Cortex of kidney (tissue), 1 donor: ENCODE measurements around the gene HNRNPU.
A peak's percentile ranks its signal among the peaks of the same experiment; 100 is the strongest.
"Not testable (repeated sequence)": the region's sequence is repeated elsewhere in the genome, so short reads cannot be mapped to it uniquely, and the experiment has no call there.

Source experiments
- DNase-seq: peaks from one replicate; lab custom pipeline; 2025; lab: John Stamatoyannopoulos, UW

Gene HNRNPU

DNA sequence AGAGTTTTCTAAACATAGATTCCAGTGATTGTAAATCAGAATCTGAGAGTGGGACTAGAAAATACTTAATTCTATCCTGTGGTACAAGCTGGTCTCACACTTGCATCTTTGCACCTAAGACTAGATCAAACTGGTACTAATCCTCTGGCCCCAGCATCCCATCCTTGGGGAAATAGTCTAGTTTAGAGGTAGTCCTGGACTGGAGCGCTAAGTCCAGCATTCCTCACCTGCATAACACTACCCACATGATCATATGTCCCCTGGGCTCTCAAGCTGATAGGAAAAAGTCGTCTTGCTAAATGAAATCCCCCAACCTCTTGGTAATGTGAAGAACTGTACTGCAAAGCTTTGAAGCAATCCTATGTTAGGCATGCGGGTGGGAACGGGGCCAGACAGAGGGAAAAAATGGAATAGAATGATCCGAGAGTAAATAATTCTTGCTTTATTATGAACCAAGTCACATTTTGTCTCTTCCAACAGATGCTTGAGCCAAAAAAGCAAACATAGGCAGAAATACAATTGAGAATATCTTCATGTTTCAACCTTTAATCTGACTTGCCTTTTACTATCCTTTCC lies 24.0 kb downstream of the HNRNPU start:
- DNase-seq = no peak

DNA sequence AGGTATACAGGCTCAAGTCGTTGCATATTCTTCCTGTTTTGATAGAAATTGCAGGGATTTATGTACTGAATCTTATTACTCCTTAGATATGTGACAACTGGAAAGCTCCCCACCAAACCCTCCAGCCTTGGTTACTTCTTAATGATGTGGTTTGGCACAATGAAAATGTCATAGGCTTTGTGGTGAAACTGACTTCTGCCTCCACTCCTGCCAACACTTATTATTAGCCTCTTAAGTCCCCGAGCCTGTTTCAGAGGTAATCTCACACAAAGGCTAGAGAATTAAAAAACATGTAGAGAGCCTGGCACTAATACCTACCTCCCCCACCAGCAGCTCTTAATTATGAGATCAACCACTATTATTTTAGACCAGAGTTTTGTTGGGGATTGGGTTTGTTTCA lies 24.7 kb downstream of the HNRNPU start:
- no peak for DNase-seq

DNA sequence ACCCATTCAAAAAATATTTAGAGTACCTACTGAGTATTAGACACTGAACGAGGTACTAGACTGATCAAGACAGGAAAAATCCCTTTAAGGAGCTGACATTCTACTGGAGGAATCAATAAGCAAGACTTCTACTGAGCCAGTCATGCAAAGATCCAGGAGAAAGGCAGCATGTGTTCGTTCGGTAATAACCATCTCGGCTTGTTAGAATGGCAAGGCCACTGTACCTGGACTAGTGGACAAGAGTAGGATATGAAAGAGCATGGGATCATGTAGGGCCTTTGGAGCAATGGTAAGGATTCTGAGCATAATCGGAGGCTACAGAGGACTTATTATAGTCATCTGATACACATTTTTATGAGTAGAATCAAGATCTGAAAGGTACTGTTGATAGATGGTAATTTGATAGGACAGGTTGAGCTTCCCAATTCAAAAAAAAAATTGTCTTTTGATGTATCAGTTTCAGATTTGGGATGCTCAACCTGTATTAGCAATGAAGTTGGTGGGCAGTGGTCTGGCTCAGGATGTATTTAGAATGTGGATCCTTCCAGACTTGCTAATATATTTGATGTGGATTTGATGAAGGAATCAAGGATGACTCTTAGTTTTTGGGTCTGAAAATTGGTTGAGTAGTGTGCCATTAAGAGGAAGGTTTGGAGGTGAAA lies 26.6 kb downstream of the HNRNPU start:
- DNase-seq = no peak

DNA sequence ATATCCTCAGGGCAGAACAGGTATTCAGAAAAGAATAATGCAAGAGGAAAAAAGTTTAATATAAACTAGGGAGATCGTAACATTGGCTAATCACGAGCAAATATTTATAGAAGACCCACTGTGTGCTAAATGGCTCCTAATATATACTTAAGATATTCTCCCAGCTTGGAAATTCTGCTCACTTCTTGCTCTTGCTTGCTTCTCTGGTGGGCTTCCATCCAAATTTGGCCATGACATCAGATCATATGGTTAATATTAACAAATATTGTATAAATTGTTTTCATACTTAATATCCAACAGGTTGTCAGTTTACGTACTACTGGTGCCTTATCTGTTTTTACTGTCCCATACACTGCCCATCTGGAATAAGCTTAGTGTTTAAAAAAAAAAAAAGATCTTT lies 27.8 kb downstream of the HNRNPU start:
- DNase-seq = no peak

DNA sequence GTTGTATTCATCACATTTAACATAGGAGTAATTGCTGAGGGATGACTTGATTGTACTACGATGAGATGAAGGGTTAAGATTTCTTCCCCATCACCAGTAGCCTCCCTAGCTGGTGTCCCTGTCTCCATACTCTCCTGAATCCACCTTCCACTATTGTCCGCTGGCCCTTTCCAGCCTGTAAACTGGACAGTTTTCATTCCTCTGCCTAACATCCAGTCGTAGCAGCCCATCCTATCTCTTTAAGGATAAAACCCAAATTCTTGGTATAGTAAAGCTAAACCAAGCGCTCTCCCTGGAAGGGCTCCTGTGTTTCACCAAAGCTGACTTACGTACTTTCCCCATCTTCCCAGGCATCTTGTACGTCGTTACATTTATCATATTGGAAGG lies 28.2 kb downstream of the HNRNPU start:
- DNase-seq = no peak

DNA sequence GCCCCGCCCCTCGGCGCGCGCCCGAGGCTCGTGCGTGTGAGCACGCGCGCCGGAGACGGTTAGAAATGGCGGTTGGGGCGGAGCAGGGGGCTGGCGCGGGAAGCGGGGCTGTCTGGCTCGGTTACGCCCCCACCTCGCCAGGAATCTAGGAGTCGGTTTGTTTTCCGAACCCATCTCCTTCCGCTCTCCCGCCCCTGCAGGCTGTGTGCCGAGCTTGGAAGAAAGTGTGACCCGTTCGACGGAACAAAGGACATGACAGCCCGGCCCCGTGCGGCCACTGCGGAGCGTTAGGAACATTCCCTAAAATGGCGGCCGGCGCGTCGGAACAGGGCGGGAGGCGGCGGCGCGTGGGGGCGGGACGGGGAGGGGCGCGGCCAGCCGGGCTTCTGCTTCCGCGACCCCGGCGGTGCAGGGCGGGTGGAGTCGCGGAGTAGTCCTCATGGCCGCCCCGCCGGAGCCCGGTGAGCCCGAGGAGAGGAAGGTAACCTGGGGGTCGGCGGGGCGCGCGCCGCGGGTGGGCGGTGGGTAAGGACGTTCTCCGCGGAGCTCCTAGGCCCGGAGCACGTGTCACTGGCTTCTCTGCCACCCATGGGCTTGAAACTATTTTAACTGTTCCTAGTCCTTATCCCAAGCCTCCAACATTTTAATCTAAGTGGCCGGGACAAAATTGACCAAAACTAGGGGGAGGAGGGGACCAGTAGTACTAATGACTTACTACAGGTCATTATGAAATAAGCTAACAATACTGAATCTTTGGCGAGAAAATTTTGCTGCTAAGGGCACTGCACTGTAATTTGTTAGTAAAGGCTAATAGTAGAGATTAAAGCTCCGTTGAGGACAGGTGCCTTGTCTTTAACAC lies 28.8 kb downstream of the HNRNPU start, which contains the start of gene COX20:
Gene COX20 (plus strand): TSS at position 383 of the 859 bp plus-strand sequence. CDS start 57 bp downstream, at position 440.
- DNase-seq = peak; percentile 80

DNA sequence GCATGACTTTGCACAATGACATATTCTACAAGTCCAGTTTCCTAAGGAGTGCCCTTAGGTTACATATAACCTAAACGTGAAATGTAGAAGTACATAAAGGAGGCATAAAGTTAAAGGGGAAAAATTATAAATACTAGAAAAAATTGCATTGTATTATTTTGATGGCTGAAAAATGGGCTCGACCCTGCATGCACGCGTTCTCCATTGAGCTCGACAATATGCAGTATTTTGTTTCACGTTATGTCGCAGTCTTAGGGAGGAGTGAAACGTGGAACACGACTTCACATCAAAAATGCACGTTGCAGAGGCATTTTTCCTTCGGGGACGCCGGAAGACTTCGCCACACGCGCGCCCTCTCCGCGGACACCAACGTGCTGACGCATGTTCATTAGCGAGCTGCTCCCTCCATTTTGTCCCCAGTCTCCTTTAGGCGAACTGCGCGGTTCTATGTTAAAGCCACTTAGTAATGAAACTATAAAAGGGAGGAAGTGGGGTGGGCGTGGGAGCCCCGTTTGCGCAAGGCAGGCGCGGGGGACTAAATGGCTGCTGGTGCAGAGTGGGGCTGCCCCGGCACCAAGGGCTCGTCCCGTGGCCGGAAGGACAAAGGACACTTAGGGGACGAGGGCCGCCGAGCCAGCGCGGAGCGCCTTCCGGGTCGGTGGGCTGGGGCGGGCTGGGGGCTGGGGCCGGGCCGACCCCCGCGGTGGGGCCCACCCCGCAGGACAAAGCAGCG lies 29.6 kb downstream of the HNRNPU start:
- DNase-seq = peak; percentile 80

DNA sequence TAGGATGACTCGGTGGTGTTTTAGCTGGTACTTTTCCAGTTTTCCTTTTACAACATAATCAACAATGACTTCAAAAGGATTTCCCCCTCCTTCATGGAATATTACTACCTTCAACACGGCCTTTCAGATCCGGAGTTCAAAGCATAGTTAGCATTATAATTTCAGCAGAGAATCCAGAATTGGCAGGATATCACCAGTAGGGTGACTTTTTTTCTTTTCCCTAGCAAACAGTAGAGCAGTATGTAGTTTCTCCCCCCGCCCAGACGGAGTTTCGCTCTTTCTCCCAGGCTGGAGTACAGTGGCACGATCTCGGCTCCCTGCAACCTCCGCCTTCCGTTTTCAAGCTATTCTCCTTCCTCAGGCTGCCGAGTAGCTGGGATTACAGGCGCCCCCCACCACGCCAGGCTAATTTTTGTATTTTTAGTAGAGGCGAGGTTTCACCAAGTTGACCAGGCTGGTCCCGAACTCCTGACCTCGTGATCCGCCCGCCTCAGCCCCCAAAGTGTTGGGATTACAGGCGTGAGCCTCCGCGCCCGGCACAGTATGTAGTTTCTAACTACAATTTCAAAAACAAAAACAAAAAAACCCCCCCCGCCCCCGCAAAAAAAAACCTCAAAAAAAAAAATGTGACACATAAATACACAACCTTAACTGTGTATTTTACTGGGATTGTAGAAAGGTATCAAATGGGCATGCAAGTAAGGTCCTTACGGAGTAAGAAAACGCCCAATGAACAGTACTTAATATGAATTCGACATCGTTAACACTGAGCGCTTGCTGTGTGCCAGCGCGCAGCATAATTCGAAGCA lies 30.4 kb downstream of the HNRNPU start:
- DNase-seq = no peak

DNA sequence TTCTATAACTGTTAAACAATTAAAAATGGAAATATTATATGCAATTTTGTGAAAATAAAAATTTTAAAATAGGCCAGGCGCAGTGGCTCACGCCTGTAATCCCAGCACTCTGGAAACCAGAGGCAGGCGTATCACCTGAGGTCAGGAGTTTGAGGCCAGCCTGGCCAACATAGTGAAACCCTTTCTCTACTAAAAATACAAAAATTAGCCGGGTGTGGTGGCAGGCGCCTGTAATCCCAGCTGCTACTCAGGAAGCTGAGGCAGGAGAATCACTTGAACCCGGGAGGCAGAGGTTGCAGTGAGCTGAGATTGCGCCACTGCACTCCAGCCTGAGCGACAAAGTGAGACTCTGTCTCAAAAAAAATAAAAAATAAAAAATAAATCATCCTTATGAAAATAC lies 31.1 kb downstream of the HNRNPU start:
- DNase-seq = not testable (repeated sequence)

DNA sequence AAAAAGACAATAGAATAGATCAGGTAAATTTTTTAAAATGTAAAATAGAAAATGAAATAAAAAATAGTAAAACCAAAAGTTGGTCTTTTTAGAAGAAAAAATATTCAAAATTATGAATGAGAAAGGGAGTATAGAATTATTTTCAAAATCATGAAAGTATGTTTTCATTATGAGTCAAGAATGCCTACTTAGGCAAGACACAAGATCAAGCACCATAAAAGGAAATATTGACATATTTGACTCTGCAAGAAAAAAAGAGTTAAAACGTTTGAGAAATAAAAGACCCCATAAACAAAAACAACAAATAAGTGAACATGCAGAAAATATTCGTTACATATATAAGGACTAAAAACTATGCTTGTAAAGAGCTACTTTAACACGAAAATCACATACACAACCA lies 33.7 kb downstream of the HNRNPU start:
- no peak for DNase-seq

DNA sequence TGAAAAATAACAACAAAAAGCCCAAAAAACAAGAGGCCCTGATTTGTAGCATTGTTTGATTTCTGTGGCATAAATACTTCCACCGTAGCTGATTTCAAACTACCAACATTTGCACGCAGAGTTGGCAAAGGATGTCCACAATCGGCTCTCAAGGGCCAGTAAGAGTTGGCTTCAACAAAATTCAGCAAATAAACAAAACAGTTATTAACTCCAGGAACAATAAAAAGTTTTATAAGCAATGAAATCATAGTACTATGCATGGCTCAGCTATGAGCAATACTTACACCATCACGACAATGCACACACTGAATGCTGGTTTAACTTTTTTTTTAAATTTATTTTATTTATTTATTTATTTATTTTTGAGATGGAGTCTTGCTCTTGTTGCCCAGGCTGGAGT lies 37.6 kb downstream of the HNRNPU start:
- no peak for DNase-seq

DNA sequence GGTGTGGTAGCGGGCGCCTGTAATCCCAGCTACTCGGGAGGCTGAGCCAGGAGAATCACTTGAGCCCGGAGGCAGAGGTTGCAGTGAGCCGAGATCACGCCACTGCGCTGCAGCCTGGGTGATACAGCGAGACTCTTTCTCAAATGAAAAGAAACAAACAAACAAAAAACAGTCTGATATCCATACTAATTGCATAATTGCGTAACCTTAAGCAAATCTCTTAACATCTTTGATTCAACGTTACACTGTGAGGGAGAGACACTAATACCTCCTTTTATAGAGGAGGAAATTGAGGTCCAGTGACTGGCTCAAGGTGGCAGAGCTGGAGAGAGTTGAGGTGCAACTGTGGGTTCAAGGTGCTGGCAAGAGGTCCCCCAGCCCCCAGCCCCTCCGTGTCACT lies 41.5 kb downstream of the HNRNPU start:
- no peak for DNase-seq

DNA sequence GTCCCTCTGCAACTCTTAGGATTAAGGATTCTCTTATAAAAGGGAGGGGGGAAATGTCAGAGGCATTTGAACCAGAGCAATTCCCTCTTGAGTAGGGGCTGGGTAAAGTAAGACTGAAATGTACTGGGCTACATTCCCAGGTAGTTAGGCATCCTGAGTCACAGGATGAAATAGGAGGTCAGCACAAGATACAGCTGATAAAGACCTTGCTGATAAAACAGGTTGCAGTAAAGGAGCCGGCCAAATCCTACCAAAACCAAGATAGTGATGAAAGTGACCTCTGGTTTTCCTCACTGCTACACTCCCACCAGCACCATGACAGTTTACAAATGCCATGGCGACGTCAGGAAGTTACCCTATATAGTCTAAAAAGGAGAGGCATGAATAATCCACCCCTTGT lies 43.2 kb downstream of the HNRNPU start:
- DNase-seq = no peak

DNA sequence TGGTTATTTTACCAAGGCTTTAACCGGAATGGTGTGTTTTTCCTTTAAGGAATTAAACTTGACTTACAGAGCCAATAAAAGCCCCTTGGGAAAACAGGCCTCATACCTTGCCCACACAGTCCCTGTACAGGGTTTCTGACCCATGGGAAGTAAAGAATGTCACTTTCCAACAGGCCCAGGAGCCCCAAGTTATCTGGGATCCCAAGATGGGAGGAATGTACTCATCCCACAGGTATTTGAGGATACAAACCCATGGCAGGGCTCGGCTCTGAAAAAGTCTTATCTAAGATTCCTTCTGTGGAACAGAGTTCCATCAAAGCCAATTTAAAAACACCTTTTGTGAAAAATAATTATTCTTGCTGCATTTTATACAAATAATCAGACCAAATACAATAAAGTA lies 44.2 kb downstream of the HNRNPU start:
- DNase-seq = no peak

DNA sequence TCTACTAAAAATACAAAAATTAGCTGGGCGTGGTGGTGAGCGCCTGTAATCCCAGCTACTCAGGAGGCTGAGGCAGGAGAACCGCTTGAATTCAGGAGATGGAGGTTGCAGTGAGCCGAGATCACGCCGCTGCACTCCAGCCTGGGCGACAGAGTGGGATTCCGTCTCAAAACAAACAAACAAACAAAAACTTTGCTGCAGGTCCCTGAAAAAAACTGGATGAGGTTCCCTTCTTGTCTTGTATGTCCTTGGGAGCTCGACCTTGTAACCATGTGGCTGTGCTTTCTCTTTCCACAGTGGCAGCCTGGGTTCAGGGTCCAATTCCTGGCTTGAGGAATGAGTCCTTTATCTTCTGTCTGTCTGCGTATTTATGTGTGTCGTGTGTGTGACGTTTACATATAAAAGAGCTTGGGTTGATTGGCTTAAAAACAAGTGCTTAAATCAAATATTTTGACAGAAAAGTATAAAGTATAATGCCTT lies 46.9 kb downstream of the HNRNPU start:
- no peak for DNase-seq

DNA sequence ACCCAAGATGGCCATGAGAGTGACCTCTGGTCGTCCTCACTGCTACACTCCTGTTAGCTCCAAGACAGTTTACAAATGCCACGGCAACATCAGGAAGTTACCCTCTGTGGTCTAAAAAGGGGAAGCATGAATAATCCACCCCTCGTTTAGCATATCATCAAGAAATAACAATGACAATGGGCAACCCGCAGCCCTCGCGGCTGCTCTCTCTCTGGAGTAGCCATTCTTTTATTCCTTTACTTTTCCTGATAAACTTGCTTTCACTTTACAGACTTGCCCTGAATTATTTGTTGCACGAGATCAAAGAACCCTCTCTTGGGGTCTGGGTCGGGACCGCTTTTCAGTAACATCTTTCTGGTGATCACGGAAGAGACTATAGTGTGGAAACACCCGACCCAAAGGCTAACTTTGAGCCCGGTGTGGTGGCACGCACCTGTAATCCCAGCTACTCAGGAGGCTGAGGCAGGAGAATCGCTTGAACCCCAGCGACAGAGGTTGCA lies 48.7 kb downstream of the HNRNPU start:
- no peak for DNase-seq

DNA sequence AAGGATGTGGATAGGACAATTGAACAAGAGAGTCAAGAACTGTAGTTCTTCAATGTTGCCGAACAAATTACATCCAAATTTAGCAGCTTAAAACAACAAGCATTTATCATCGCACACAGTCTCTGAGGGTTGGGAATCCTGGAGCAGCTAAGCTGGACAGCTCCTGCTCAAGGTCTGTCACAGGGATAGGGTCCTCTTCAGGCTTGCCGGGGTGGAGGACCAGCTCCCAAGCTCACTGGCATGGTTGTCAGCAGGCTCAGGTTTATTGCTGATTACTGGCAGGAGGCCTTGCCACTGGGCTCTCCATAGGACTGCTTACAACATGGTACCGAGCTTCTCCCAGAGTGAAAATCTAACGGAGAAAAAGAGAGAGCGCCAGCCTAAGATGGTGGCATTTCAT lies 51.0 kb downstream of the HNRNPU start:
- no peak for DNase-seq

DNA sequence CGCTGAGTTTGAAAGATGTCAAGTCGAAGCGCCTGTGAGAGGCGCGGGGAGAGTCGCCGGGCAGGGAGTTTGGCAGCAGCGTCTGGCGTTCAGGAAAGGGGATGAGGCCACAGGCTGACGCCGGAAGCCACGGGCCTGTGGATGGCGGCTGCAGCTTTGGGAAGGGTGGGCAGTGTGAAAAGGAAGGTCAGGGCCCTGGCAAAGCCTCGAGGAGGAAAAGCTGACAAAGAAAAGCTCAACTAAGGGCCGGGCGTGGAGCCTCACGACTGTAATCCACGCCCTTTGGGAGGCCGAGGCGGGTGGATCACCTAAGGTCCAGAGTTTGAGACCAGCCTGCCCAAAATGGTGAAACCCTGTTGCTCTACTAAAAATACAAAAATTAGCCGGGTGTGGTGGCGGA lies 54.1 kb downstream of the HNRNPU start:
- DNase-seq = no peak

DNA sequence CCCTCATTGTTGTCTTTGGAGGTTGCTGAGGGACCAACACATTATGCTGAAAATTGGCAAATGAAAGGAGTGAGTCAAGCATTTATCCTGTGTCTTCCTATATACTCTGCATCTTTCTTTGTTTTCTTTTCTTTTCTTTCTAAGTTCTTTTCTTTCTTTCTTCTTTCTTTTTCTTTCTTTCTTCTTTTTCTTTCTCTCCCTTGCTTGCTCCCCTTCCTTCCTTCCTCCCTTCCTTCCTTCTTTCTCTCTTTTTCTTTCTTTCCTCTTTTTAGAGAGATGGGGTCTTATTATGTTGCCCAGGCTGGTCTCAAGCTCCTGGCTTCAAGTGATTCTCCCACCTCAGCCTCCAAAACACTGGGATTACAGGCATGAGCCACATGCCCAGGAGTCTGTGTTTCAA lies 57.2 kb downstream of the HNRNPU start:
- no peak for DNase-seq

DNA sequence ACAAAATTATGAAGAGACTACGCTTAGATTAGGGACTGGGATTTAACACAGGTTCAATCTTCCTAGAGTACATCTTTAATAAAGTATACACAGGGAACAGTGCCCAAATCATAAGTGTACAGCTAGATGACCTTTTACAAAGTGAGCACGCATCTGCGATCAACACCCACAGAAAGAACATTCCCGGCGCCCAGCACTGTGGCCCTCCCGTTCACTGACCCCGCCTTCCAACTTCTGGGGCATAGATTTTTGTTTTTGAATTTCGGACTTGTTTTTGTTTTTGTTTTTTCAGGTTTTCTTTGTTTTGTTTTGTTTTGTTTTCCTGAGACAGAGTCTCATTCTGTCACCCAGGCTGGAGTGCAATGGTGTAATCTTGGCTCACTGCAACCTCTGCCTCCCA lies 59.5 kb downstream of the HNRNPU start:
- no peak for DNase-seq

DNA sequence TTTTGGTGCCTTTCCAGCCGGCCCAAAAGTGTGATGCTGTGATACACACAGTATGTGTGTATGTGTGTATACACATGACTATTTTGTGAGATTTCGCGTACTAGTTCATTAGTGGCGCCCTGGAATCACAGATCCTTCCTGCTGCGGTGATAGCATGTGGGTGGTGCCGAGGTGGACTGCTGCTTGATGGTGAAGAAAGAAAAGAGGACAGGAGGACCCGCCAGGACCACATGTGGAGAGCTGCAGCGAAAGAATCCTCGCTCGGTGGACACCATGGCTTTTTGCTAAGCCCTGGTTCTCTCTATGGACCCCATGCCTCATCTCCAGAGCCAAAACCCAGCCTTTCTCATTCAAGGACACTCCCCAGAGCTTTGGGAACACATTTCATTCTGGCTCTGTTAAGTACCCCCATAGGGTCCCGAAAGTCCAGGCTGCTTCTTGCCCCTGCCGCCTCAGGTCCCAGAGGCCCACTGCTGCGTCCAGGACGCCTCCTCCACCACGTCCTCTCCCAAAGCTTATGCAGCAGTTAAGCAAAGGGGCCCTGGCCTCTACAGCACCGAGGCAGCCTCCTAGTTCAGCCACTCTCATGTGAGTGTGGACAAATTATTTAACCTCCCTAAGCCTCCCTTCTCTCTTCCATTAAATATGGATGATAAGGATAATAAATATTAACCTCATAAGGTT lies 61.6 kb downstream of the HNRNPU start:
- DNase-seq = no peak
